Measurements from ENCODE around the gene BSG. TPM values are rescaled to one million over a fixed set of nuclear protein-coding genes. Genes with fewer than 3 reads are reported as not detected.
A peak's percentile ranks its signal among the peaks of the same experiment; 100 is the strongest.
"Not testable (repeated sequence)": the region's sequence is repeated elsewhere in the genome, so short reads cannot be mapped to it uniquely, and the experiment has no call there.

BSG gene
- polyA plus RNA-seq, 1 donor: 388 TPM

DNA sequence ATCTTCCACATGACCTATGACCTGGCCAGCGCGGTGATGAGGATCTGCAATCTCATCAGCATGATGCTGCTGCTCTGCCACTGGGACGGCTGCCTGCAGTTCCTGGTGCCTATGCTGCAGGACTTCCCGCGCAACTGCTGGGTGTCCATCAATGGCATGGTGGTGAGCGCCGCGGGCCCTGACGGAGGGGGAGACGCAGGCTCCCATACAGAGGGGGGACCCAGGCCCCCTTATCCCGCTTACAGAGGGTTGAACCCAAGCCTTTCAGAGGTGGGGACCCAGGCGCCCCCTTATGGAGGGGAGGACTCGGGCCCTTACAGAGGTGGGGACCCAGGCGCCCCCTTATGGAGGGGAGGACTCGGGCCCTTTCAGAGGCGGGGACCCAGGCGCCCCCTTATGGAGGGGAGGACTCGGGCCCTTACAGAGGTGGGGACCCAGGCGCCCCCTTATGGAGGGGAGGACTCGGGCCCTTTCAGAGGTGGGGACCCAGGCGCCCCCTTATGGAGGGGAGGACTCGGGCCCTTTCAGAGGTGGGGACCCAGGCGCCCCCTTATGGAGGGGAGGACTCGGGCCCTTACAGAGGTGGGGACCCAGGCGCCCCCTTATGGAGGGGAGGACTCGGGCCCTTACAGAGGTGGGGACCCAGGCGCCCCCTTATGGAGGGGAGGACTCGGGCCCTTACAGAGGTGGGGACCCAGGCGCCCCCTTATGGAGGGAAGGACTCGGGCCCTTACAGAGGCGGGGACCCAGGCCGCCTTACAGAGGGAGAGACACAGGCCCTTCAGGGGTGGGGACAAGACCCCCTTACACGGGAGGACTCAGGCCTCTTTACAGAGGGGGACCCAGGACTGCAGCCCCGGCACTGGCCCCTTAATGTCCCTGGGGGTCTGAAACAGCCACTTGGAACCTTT, 32.9 kb downstream of the BSG start:
- WGBS (ENCODE audit: insufficient coverage, low lambda C conversion rate): no CpG with 5 or more reads among the region's 34 CpGs

DNA sequence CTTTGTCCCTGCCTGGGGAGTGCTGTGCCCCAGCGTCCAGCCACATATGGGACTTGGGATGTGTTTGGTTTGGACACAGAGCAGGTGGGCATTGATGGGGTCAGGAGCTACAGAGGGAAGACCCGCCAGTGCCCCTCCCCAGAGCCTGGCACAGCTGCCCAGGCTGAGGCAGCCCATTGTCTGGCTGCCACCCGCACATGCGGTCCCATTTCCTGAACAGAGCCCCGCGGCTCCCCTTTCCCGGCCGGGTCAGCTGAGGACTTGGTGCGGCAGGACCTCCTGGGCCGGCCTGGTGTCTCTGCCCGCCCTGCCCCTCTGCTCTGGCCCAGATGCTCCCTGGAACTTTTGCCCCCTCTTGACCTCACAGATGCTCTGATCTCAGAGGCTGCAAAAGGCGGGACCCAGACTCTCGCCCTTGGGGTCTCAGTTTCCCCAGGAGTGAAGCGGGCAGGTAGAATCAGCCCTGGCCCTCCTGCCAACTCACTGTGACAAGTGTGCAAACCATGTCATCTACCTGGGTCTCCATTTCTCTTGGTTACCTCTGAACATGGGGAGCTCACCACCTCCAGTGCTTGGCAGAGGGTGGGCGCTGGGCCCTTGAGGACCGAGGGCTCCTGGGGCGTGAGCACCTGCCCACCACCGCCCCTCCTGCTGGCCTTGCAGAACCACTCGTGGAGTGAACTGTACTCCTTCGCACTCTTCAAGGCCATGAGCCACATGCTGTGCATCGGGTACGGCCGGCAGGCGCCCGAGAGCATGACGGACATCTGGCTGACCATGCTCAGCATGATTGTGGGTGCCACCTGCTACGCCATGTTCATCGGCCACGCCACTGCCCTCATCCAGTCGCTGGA, 35.1 kb downstream of the BSG start:
- no peak for DNase-seq
- Histone ChIP-seq H3K27me3 (ENCODE audit: control insufficient read depth, insufficient read depth, low read length) (no peaks in the 10 kb centered on the region), H3K4me1 (ENCODE audit: control insufficient read depth, insufficient read depth, low read length) (no peaks in the 10 kb centered on the region), H3K9me3 (ENCODE audit: control insufficient read depth, low read depth, low read length) (peaks cover 11% of the 10 kb centered on the region), H3K27ac (ENCODE audit: low read length) (no peak overlapping the region), H3K4me3 (ENCODE audit: low read length) (no peak overlapping the region), H3K36me3 (ENCODE audit: control insufficient read depth, insufficient read depth, low read length) (no peaks in the 10 kb centered on the region)
- no CpG with 5 or more reads among the region's 30 CpGs for WGBS (ENCODE audit: insufficient coverage, low lambda C conversion rate)

More for the DNA sequence above, 32.9 kb downstream of the BSG start:
- H3K4me1 ChIP-seq (ENCODE audit: control insufficient read depth, insufficient read depth, low read length); DNase-seq; H3K27ac ChIP-seq (ENCODE audit: low read length); H3K36me3 ChIP-seq (ENCODE audit: control insufficient read depth, insufficient read depth, low read length); H3K4me3 ChIP-seq (ENCODE audit: low read length); H3K27me3 ChIP-seq (ENCODE audit: control insufficient read depth, insufficient read depth, low read length): not testable (repeated sequence)
- peaks cover 20% of the 10 kb centered on the region for H3K9me3 ChIP-seq (ENCODE audit: control insufficient read depth, low read depth, low read length)

DNA sequence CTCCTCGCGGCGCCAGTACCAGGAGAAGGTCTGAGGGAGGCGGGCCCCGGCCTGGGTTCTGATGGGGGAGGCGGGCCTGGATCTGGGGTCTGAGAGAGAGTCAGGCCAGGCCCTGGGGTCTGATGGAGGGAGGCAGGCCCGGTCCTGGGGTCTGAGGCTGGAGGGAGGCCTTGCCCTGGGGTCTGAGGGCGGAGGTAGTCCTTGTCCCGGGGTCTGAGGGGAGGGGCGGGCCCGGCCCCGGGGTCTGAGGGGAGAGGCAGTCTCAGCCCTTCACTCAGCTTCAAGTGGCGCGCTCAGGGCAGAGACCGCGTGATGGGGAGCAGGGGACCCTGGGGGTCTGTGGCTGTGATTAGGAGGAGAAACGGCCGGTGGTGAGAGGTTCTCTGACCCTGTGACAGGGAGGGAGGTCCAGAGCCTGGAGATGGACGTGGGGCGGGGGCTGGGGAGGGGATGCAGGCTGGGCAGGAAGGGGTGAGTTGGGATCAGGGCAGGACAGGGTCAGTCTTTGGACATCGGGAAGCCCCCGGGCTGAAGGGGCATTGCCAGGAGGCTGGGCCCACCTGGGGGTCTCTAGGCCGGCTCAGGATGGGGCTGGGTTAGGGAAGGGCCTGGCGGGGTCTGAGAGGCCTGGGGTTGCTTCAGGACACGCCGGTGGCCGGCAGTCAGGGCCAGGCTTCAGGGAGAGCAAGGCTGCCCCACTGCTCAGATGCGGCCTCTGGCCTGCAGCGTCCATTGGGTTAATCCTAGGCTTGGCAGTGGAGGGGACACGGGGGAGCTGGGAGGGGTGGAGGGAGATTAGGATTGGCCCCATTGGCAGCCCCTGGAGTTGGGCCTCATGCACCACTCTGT, 36.0 kb downstream of the BSG start:
- no peak overlapping the region for H3K4me3 ChIP-seq (ENCODE audit: low read length)
- no CpG with 5 or more reads among the region's 30 CpGs for WGBS (ENCODE audit: insufficient coverage, low lambda C conversion rate)
- H3K9me3 ChIP-seq (ENCODE audit: control insufficient read depth, low read depth, low read length): peaks cover 7% of the 10 kb centered on the region
- H3K4me1 ChIP-seq (ENCODE audit: control insufficient read depth, insufficient read depth, low read length): no peaks in the 10 kb centered on the region
- H3K36me3 ChIP-seq (ENCODE audit: control insufficient read depth, insufficient read depth, low read length): no peaks in the 10 kb centered on the region
- no peak for DNase-seq
- no peaks in the 10 kb centered on the region for H3K27me3 ChIP-seq (ENCODE audit: control insufficient read depth, insufficient read depth, low read length)
- no peak overlapping the region for H3K27ac ChIP-seq (ENCODE audit: low read length)

DNA sequence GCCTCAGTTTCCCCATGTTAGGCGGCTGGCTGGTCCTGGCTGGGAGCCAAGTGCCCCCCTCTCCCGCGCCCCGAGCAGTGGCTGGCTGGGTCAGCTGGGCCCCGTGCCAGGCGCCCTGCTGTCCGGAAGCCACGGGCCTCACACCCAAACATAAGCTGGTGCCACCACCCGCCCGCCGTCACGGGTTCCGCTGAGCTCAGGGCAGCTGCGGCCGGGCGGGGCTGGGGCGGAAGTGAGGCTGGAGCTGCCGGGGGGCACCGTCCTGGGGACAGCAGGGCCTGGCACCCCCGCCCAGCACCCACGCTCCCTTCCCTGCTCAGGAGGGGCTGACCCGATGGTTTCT, 36.6 kb downstream of the BSG start:
- DNase-seq: no peak
- Histone ChIP-seq H3K27ac (ENCODE audit: low read length) (no peak overlapping the region), H3K4me3 (ENCODE audit: low read length) (no peak overlapping the region), H3K27me3 (ENCODE audit: control insufficient read depth, insufficient read depth, low read length) (no peaks in the 10 kb centered on the region), H3K36me3 (ENCODE audit: control insufficient read depth, insufficient read depth, low read length) (no peaks in the 10 kb centered on the region), H3K4me1 (ENCODE audit: control insufficient read depth, insufficient read depth, low read length) (no peaks in the 10 kb centered on the region), H3K9me3 (ENCODE audit: control insufficient read depth, low read depth, low read length) (peaks cover 7% of the 10 kb centered on the region)
- WGBS (ENCODE audit: insufficient coverage, low lambda C conversion rate): no CpG with 5 or more reads among the region's 22 CpGs

DNA sequence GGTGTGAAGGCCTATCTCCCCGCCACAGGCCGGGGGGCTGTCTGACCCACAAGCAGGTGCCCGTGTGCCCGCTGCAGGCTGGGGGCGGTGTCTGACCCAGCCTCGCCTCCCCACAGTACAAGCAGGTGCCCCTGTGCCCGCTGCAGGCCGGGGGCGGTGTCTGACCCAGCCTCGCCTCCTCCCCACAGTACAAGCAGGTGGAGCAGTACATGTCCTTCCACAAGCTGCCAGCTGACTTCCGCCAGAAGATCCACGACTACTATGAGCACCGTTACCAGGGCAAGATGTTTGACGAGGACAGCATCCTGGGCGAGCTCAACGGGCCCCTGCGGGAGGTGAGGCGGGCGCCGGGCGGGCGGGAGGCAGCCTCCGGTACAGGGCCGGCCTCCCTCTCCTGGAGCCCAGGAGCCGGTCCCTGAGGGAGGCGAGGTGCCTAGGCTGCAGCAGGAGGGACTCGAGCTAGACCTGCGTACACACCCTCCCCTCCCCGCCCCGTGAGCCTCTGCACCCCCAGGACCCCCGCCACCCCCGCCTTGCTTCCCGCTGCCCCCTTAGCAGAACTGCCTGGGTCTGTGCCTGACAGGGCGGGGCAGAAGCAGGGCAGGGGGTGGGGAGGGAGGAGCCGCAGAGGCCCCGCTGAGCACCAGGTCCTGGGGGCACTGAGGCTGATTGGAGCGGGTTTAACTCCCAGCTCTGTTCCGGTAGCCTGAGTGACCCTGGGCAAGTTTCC, 37.8 kb downstream of the BSG start:
- H3K4me1 ChIP-seq (ENCODE audit: control insufficient read depth, insufficient read depth, low read length): no peaks in the 10 kb centered on the region
- no peaks in the 10 kb centered on the region for H3K27me3 ChIP-seq (ENCODE audit: control insufficient read depth, insufficient read depth, low read length)
- no peak for DNase-seq
- no CpG with 5 or more reads among the region's 38 CpGs for WGBS (ENCODE audit: insufficient coverage, low lambda C conversion rate)
- peaks cover 3% of the 10 kb centered on the region for H3K9me3 ChIP-seq (ENCODE audit: control insufficient read depth, low read depth, low read length)
- no peaks in the 10 kb centered on the region for H3K36me3 ChIP-seq (ENCODE audit: control insufficient read depth, insufficient read depth, low read length)
- no peak overlapping the region for H3K4me3 ChIP-seq (ENCODE audit: low read length)
- H3K27ac ChIP-seq (ENCODE audit: low read length): no peak overlapping the region

DNA sequence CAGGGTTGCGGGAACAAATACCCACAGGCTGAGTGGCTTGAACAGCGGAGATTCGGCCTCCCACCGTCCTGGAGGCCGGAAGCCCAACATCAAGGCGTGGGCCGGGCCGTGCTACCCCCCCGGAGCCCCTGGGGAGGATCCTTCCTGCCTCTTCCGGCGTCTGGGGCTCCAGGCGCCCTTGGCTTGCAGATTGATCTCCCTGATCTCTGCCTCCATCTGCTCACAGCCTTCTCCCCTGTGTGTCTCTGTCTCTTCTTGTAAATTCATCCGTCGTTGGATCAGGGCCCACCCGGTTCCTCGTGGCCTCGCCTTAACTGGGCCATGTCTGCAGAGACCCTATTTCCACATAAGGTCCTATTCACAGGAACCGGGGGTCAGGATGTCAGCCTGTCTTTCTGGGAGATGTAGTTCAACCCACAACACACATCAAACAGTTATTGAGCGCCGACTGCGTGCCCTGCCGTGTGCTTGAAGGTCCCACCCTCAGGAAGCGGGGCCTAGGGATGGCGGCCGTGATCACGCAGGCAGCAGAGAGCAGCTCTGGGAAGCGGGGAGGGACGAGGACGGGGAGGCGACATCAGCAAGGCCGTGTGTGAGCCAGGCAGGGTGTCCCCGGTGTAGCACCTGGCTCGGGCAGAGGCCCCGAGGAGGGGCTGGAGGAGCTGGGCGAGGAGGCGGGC, 38.5 kb downstream of the BSG start:
- H3K27me3 ChIP-seq (ENCODE audit: control insufficient read depth, insufficient read depth, low read length): peaks cover 4% of the 10 kb centered on the region
- no peak overlapping the region for H3K4me3 ChIP-seq (ENCODE audit: low read length)
- peaks cover 3% of the 10 kb centered on the region for H3K9me3 ChIP-seq (ENCODE audit: control insufficient read depth, low read depth, low read length)
- no CpG with 5 or more reads among the region's 36 CpGs for WGBS (ENCODE audit: insufficient coverage, low lambda C conversion rate)
- peaks cover 4% of the 10 kb centered on the region for H3K4me1 ChIP-seq (ENCODE audit: control insufficient read depth, insufficient read depth, low read length)
- H3K27ac ChIP-seq (ENCODE audit: low read length): no peak overlapping the region
- DNase-seq: peak in 1 of 2 donors; percentile 30
- no peaks in the 10 kb centered on the region for H3K36me3 ChIP-seq (ENCODE audit: control insufficient read depth, insufficient read depth, low read length)

DNA sequence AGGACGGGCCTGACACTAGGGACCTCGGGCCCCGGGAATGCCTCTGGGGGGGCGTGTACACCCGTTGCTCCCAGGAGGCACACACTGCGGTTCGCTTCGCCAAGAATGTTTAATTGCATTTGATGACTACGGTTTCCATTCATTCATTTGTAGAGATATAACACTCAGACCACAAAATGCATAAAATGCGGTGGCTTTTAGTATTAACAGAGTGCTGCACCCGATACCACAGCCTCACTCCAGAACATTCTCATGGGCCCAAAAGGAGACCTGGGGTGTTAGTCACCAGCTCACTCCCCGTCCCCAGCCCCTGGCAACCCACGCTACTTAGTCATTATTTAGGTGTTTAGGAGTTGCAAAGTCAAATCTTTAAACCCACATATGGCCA, 39.1 kb downstream of the BSG start:
- H3K27me3 ChIP-seq (ENCODE audit: control insufficient read depth, insufficient read depth, low read length): peaks cover 4% of the 10 kb centered on the region
- no peak overlapping the region for H3K27ac ChIP-seq (ENCODE audit: low read length)
- H3K4me1 ChIP-seq (ENCODE audit: control insufficient read depth, insufficient read depth, low read length): peaks cover 4% of the 10 kb centered on the region
- no peaks in the 10 kb centered on the region for H3K36me3 ChIP-seq (ENCODE audit: control insufficient read depth, insufficient read depth, low read length)
- no peak for DNase-seq
- no peak overlapping the region for H3K4me3 ChIP-seq (ENCODE audit: low read length)
- no CpG with 5 or more reads among the region's 13 CpGs for WGBS (ENCODE audit: insufficient coverage, low lambda C conversion rate)
- H3K9me3 ChIP-seq (ENCODE audit: control insufficient read depth, low read depth, low read length): peaks cover 3% of the 10 kb centered on the region

DNA sequence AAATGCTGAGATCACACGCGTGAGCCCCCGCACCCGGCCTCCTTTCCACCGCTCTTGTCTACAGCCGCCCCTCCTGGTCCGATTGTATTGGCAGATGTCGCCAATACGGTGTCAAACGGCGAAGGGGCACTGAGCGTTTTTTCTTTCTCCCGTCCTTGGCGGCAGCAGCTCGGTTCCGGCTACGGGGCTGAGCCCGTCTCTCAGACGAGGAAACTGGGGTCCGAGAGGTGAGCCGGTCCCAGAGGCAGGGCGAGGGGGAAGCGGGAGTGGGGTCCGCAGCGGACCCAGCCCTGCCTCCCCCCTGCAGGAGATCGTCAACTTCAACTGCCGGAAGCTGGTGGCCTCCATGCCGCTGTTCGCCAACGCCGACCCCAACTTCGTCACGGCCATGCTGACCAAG, 40.5 kb downstream of the BSG start:
- peaks cover 4% of the 10 kb centered on the region for H3K27me3 ChIP-seq (ENCODE audit: control insufficient read depth, insufficient read depth, low read length)
- no peak overlapping the region for H3K4me3 ChIP-seq (ENCODE audit: low read length)
- H3K27ac ChIP-seq (ENCODE audit: low read length): no peak overlapping the region
- H3K9me3 ChIP-seq (ENCODE audit: control insufficient read depth, low read depth, low read length): peaks cover 3% of the 10 kb centered on the region
- WGBS (ENCODE audit: insufficient coverage, low lambda C conversion rate): no CpG with 5 or more reads among the region's 33 CpGs
- no peak for DNase-seq
- peaks cover 4% of the 10 kb centered on the region for H3K36me3 ChIP-seq (ENCODE audit: control insufficient read depth, insufficient read depth, low read length)
- H3K4me1 ChIP-seq (ENCODE audit: control insufficient read depth, insufficient read depth, low read length): peaks cover 4% of the 10 kb centered on the region

DNA sequence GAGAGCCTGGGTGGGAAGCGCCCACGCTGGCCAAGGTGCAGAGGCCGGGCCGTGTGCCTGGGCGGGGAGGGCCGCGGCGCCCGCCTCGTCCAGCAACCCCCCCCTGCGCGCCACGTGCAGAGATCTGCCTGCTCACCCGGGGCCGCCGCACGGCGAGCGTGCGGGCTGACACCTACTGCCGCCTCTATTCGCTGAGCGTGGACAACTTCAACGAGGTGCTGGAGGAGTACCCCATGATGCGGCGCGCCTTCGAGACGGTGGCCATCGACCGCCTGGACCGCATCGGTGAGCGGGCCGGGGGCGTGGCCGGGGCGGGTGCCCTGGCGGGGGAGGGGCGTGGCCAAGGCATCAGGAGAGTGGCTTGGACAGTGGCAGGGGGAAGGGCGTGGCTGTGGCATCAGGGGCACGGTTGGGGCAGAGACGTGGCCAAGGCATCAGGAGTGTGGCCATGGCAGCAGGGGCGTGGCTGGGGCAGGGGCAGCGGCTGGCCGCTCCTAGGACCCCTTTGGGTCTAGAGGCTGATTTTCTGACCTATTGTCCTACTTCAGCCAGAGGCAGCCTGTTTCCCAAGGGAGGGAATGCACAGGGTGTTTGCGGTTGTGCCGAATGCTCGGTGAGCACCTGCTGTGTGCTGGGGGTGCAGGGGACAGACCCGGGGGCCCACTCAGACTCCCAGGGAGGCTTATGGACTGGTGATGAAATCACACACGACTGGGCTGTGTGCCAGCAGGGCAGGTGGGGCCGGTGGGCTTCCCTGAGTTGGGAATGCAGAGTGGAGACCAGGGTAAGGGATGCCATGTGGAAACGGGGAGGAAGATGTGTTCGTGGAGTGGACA, 41.6 kb downstream of the BSG start:
- peaks cover 14% of the 10 kb centered on the region for H3K36me3 ChIP-seq (ENCODE audit: control insufficient read depth, insufficient read depth, low read length)
- H3K27ac ChIP-seq (ENCODE audit: low read length): no peak overlapping the region
- H3K4me1 ChIP-seq (ENCODE audit: control insufficient read depth, insufficient read depth, low read length): peaks cover 4% of the 10 kb centered on the region
- H3K4me3 ChIP-seq (ENCODE audit: low read length): no peak overlapping the region
- no CpG with 5 or more reads among the region's 54 CpGs for WGBS (ENCODE audit: insufficient coverage, low lambda C conversion rate)
- DNase-seq: no peak
- no peaks in the 10 kb centered on the region for H3K9me3 ChIP-seq (ENCODE audit: control insufficient read depth, low read depth, low read length)
- H3K27me3 ChIP-seq (ENCODE audit: control insufficient read depth, insufficient read depth, low read length): peaks cover 4% of the 10 kb centered on the region
